DMS53 treated with DMSO at 0.1 percent for 48 hours (cell line): ENCODE data around the gene ADM2.
"Not testable (repeated sequence)": the region's sequence is repeated elsewhere in the genome, so short reads cannot be mapped to it uniquely, and the experiment has no call there.

Experiments
- DNase-seq: peaks from one replicate; lab custom pipeline; 2025; ENCODE audit not compliant: unreplicated experiment; lab: John Stamatoyannopoulos, UW

Gene ADM2, protein sequence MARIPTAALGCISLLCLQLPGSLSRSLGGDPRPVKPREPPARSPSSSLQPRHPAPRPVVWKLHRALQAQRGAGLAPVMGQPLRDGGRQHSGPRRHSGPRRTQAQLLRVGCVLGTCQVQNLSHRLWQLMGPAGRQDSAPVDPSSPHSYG

DNA sequence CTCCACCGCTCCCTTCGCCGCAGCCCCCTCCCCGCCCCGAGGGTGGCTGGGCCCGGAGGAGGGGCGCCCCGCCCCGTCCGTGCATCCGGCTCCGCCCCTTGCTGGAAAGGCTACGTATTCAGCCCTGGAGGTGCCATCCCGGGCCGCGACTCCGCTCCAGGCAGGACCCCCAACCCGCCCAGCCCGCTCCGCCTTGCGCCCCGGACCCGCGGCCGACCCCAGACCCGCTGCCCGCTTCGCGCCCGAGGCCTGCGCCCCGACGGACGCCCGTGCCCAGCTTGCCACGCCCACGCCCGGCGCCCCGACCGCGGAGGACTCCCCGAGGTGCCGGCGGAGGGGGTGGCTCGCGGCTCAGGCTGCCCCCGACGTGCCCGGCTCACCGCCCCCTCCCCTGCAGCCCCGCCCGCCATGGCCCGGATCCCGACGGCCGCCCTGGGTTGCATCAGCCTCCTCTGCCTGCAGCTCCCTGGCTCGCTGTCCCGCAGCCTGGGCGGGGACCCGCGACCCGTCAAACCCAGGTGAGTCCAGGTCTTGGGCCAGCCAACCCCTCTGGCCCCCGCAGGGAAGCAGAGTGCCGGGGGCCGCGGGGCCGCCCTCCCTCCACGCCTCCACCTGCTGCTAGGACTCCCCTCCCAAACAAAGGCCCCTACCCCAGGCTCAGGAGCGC is at the start of gene ADM2:
TSS of gene ADM2 (plus strand) at position 104 of the 667 bp plus-strand sequence. CDS start at position 409, 305 bp downstream.
- no peak for DNase-seq

DNA sequence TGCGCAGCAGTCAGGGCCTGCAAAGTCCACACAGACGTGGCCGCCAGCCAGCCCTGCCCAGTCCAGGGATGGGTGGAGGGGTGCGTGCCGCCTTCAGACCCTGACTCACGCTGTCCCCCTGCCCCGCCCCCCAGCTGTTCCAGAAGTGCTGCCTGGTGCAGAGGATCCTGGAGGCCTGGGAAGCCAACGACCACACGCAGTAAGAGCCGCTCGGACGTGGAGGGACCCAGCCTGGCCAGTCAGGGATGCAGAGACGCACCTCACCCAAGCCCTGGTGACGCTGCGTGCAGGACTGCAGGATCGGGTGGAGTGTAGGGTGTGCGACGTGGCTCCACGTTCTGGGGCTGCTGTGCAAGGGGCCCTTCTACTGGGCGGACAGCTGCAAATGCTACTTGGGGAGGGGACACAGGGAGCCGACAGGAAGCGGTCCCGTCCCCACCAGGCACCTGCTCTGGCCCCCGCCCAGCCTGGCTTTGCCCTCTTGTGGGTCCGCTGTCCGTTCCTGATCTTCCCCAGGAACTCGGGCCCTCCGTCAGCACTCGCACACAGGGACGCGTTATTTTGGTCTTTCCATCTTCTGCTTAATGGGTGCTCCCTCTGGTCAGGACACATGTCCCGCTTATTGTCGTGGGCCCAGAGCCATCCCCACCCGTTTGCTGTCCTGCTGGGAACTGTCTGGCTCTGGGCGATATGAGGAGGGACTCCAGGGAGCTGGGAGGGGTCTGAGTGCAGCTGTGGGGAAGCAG is 49.0 kb upstream of the ADM2 start:
- DNase-seq = no peak

DNA sequence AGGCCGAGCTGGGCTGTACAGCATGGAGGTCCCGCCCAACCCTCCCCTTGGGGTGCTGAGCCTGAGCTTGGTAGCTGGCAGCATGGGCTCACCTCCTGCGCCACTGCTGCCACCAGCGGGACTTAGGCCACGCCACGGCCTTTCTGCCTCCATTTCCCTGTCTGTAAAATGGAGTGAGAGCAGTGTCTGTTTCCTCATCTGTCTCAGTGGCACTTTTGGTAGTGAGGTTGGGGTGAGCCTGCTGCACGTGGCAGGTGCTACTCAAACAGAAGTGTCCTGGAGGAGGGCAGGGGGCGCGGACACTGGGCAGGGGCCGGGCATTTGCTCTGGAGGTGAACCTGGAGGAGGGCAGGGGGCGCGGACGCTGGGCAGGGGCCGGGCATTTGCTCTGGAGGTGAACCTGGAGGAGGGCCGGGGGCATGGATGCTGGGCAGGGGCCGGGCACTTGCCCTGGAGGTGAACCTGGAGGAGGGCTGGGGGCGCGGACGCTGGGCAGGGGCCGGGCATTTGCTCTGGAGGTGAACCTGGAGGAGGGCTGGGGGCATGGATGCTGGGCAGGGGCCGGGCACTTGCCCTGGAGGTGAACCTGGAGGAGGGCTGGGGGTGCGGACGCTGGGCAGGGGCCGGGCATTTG is 48.3 kb upstream of the ADM2 start:
- DNase-seq = not testable (repeated sequence)

DNA sequence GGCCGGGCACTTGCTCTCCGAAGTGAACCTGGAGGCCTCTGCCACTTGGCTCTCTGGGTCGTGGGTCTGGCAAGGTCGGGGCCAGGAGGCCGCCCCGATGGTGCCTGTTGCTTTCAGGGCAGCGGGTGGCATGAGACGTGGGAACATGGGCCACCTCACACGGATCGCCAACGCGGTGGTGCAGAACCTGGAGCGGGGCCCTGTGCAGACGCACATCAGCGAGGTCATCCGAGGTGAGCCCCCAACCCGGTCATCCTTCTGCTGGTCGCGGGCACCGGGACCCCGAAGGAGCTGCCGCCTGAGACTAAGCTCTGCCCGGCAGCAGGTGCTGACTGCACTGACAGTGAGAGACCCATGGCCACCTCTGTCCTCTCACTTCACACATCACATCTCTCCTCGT is 46.5 kb upstream of the ADM2 start:
- DNase-seq = no peak

DNA sequence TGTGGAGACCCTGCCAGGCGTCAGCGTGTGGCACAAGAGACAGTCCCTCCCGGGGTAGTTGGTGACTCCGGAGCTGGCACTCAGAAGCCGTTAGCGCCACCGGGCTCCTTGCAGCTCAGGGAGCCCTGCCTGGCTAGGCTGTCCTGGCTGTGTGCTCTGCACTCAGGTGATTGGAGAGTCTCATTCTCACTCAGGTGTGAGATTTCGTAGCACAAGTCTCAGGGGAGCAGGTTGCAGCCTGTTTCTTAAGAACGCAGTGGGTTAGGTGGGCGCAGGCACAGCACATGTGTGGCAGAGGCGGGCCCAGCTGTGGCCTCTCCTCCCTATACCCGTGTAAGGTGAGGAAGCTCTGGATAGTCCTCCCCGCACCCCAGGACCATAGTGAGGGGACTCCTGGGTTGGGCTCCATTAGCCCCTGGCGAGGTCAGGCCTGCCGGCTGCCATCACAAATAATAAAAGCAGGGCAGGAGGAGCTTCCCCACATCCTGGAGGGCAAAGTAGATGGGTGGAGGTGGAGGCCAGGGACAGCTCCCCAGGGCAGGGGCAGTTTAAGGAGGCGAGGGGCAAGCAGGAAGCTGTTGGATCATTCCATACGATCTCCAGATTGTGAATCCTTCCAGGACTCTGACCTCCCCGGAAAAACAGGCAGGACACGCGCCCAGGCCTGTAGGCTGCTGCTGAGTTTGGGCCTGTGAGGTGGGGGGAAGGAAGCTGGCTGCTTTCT is 45.9 kb upstream of the ADM2 start:
- no peak for DNase-seq

DNA sequence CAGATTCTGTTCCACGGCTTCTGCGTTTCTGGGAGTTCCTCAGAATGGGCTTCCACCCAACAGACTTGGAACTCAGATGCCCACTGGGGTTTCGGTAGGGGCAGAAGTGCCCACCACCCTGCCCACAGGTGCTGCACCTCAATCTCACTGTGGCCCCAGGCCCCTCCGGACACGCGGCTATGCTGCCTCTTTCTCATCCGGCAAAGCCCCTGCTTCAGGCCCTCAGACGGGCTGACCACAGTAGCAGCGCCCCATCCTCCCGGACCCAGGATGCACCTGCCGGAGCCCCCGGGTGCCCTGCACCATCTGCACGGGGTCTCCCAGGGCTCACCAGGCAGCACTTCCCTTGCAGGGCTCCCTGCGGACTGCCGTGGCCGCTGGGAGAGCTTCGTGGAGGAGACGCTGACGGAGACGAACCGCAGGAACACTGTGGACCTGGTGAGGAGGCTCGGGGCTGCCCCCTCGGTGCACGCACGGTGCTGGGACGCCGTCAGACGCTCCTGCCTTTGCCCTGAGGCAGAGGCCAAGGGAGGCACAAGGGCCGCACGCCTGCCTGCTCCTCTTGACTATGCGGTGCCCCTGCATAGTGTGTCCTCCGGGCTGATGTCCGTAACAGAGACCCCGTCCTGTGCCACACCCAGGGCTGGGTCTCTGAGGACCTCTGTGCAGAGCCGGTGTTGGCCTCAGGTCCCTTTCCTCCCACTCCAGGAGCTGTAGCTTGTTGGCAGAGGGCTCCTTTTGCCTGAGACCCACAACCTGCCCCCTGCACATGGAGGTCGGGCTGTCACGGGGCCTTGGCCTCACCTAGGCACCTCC is 45.1 kb upstream of the ADM2 start:
- DNase-seq = no peak

DNA sequence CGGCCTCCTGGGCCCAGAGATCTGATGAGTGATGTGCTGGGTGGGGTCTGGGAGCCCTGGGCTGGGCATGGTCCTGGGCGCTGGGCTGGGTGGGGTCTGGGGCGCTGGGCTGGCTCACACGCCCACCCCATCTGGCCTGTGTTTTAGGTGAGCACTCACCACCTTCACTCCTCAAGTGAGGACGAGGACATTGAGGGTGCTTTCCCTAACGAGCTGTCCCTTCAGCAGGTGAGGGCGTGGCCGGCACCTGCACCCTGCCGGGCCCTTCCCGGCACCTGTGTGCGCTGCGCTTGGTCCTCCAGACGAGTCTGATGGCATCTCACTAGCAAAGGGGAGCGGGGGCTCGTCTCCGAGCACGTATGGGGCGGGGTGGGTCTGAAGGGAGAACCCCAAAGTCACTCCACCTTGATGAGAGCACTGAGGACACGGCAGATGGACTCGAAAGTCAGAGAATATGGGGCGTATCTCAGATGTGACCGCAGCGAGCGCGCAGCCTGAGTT is 44.5 kb upstream of the ADM2 start:
- DNase-seq = no peak

DNA sequence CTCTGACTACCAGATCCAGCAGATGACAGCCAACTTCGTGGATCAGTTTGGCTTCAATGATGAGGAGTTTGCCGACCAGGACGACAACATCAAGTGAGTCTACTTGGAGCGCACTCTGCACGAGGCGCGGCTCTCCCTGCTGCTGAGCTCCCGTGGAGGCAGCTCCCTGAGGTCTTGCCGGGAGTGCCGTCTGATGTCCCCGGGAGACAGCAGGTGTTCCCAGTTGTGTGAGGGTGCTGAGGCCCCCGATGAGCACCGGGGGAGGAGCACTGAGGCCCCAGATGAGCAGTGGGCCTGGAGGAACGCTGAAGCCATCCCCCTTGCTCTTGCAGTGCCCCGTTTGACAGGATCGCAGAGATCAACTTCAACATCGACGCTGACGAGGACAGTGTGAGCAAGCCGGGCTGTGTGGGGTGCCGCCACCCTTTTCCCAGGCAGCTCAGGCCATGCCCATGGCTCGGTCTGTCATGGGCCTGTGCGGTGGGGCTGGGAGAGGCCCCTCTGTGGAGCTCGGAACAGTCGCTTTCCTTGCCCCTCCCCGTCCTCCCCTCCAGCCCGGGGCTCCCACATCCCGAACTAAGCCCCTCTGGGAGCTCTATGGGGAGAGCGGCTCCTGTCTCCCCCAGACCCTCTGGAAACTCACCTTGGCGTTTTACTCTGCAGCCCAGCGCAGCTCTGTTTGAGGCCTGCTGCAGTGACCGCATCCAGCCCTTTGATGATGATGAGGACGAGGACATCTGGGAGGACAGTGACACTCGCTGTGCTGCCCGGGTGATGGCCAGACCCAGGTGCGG is 43.6 kb upstream of the ADM2 start:
- no peak for DNase-seq

DNA sequence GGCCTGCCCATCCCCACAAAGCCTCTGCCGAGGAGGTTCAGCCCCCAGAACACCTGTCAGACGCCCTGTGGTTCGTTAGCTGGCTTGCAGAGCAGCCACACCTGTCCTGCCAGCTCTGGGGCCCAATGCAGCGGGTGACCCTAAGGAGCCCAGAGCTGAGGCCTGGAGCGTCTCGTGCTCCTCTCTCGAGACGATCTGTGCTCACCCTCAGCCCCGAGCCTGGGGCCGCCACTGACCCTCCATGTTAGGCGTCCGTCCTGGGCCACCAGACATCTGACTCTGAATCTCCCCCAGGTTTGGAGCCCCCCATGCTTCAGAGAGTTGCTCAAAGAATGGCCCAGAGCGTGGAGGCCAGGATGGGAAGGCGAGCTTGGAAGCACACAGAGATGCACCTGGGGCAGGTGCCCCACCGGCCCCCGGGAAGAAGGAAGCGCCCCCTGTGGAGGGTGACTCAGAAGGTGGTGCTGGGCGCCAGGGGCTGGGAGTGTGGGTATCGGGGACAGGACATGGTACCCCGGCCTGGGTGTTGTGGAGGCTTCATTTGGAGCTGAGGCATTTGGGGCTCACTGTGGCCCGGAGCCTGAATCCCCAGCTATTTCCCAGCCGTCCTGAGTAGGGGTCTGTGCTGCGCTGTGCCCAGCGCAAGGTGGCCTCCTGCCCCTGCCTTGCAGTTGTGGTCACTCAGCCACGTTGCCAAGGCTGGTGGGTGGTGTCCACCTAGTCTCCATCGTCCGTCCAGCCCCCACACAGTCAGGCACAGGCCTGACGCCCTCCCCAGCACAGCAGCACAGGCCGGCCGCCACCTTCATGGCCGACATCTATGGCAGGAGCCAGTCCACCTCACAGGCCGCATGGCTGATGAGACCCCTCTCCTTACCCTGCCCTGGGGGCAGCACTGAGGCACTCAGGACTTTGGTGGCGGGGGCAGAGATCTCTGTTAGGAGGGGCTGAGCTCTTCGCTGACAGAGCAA is 42.8 kb upstream of the ADM2 start:
- no peak for DNase-seq

DNA sequence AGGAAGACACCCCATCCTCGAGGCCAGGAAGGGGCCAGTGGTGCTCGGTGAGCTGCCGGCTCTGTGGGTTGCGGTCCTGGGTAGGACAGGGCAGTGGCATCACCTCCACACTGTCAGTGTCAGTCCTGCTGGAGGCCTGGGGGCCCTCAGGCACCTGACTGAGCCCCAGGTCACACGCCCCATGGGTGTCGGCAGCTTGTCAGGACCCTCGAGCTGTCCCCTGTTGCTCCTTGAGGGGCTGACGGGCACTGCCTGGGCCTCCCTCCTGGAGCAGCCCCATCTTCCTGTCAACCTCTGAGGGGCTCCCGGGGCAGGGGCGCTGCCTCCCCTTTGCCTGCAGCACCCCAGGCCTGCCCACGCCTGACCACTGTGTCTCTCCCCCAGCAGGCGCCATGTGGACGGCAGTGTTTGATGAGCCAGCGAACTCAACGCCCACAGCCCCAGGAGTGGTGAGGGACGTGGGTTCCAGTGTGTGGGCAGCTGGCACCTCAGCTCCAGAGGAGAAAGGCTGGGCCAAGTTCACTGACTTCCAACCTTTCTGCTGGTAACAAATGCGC is 42.0 kb upstream of the ADM2 start:
- DNase-seq = no peak

DNA sequence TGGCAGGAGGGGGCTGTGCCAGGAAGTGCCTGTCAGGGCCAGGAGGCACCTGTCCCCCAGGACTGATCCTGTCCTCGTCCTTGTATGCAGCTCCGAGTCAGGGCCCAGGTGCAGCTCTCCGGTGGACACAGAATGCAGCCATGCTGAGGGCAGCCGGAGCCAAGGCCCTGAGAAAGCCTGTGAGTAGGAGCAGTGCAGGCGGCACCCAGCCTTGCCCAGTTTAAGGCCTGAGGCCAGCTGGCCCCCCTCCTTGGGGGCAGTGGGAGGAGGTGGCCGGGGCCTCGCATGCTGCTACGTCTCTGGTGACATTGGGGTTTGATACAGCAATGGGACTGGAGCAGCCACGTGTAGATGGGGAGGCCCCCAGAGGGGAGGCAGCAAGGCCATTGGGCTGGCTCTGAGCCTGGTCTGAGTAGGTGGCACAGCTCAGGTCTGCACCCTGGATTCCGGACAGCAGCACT is 41.4 kb upstream of the ADM2 start:
- DNase-seq = no peak

DNA sequence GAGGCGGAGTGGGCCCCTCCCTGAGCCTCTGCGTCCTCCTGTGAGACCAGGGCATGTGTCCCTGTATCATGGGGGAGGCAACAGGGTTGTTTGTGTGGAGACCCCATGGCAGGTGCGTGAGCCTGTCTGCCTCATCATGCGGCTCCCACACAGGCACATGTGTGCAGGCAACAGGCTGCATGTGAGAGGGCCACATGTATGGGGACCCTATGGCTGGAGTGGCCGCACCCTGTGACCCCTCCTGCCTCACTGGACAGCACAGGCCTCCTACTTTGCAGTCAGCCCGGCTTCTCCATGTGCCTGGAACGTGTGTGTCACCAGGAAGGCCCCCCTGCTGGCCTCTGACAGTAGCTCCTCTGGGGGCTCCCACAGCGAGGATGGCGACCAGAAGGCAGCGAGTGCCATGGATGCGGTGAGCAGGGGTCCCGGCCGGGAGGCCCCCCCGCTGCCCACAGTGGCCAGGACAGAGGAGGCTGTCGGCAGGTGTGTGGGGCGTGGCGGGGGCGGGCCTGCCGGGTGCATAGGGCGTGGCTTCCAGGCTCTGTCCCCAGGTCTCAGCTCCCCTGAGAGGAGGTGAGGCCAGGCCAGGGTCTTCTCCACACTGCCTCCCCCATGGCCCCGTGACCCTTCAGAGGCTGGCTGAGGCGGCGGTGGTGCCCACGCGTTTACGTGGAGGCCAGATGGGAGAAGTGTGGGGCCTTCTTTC is 40.6 kb upstream of the ADM2 start:
- no peak for DNase-seq

DNA sequence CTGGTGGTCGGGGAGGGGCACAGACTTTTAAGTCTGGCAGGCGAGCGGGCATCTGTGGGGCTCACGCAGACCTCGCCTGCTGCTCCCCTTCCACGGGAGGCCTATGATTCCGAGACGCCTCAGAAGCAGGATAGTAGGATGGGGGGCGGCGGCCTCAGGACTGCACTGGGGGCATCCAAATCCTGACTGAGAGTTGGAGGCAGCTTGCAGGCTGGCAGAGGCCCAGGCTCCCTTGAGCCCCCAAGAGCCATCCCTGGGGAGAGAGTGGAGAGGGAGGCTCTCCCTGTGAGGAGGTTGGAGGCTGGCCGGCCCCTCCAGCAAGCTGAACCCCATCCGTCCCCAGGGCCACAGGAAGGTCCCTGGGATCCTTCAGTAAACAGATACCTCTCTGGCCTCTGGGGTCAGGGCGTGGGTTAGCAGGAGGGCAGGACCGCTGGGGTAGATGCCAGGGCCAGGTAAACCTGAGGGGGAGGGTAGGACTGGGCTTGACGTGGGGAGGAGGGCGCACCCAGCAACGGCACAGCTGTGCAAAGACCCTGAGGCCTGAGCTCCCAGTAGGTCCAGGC is 39.8 kb upstream of the ADM2 start:
- DNase-seq = no peak

DNA sequence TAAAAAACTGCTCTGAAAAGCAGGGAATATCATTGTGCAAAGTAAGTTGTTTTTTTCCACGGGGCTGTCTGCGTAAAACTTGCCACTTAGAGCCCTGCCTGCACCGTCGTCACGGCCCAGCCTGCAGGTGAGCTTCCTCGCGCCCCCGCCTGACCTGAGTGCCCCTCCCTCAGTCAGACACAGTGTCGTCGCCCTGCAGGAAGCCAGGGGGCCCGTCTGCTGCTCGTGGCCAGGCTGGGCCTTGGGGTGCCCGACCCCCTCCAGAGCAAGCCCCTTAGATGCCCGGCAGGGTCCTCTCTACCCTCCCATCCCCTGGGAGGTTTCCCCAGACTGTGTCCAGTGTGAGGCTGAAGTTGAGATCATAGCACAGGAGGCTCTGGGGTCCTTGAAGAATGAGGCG is 38.1 kb upstream of the ADM2 start:
- no peak for DNase-seq

DNA sequence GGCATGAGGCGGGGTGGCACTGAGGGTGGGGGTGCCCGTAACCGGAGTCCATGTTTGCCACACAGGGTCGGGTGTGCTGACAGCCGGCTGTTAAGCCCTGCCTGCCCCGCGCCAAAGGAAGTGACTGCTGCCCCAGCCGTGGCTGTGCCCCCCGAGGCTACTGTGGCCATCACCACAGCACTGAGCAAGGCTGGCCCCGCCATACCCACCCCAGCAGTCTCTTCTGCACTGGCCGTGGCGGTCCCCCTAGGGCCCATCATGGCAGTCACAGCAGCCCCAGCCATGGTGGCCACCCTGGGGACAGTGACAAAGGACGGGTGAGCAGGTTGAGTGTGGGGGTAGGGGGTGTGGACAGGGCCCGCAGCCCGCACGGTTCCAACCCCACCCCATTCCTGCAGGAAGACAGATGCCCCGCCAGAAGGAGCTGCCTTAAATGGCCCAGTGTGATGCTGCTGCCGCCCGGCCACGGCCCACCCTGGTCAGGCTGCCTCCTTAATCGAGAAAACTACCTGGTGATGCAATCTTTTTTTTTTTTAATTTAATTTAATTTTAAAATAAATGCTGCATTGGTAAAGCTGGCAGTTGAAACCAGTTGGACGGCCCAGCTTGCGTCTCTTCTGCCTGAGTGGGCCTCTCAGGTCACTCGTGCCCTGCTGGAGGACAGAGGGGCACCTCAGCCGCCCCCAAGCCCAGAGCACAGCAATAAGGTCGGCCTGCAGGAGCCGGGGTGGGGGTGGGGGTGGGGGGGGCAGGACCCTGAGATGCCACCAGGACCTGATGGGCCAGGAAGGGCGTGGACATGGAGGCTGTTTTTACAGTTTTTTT is 37.3 kb upstream of the ADM2 start:
- DNase-seq = no peak

DNA sequence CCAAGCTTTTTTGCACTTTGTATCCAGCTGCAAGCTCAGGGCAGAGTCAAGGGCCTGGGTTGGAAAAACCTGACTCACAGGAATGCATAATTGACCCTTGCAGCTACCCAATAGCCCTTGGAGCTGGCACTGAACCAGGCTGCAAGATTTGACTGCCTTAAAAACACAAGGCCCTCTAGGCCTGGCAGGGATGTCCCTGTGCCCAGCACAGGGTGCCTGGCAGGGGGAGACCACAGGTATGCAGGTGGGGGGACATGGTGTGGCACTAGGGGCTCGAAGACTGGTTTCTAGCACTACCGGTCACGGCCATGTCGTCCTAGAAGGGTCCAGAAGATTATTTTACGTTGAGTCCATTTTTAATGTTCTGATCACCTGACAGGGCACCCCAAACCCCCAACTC is 36.7 kb upstream of the ADM2 start:
- no peak for DNase-seq
